ENCODE data around the gene TINCR. TPM values are rescaled to one million over a fixed set of nuclear protein-coding genes. Genes with fewer than 3 reads are reported as not detected.

The TINCR gene
- total RNA-seq, 1 experiment from 2014 or later: 0.85 TPM

- Mint-ChIP-seq H3K27me3 (ENCODE audit: low read depth) (peaks cover 36% of the 10 kb centered on the region), H3K4me1 (peaks cover 4% of the 10 kb centered on the region), H3K27ac (no peak overlapping the region), H3K36me3 (peaks cover 13% of the 10 kb centered on the region), H3K9me3 (peaks cover 25% of the 10 kb centered on the region), H3K4me3 (no peak overlapping the region)
- TF ChIP-seq IRF2 (CRISPR knock-in tag; IDR thresholded peaks at IDR 0.05; ENCODE audit: borderline replicate concordance, low read depth) (no peak), PRRX2 (CRISPR knock-in tag; IDR thresholded peaks at IDR 0.05) (no peak), NFYB (CRISPR knock-in tag; conservative IDR thresholded peaks at IDR 0.05; ENCODE audit: low read depth) (no peak), ESRRA (CRISPR knock-in tag; IDR thresholded peaks at IDR 0.05; ENCODE audit: borderline replicate concordance) (no peak), USF1 (CRISPR knock-in tag; IDR thresholded peaks at IDR 0.05) (no peak), CDX4 (CRISPR knock-in tag; IDR thresholded peaks at IDR 0.05; ENCODE audit: borderline replicate concordance) (no peak), GABPB1 (CRISPR knock-in tag; IDR thresholded peaks at IDR 0.05) (no peak), MXD4 (CRISPR knock-in tag; IDR thresholded peaks at IDR 0.05; ENCODE audit: borderline replicate concordance) (no peak), ZBTB43 (CRISPR knock-in tag; IDR thresholded peaks at IDR 0.05) (no peak), NFATC4 (CRISPR knock-in tag; IDR thresholded peaks at IDR 0.05) (no peak), ARID4B (CRISPR knock-in tag; IDR thresholded peaks at IDR 0.05; ENCODE audit: borderline replicate concordance) (no peak), AR (CRISPR knock-in tag; IDR thresholded peaks at IDR 0.05) (no peak), E2F5 (CRISPR knock-in tag; IDR thresholded peaks at IDR 0.05) (no peak), ZNF416 (CRISPR knock-in tag; IDR thresholded peaks at IDR 0.05) (no peak), CBFB (CRISPR knock-in tag; IDR thresholded peaks at IDR 0.05; ENCODE audit: low read depth) (no peak), NR3C1 (CRISPR knock-in tag; conservative IDR thresholded peaks at IDR 0.05; ENCODE audit: low read depth) (no peak), ELF4 (CRISPR knock-in tag; IDR thresholded peaks at IDR 0.05; ENCODE audit: low read depth) (no peak), ZNF138 (CRISPR knock-in tag; conservative IDR thresholded peaks at IDR 0.05) (no peak)
- no peak for ATAC-seq
- POLR2A ChIA-PET: no interaction called here
- DNase-seq (ENCODE audit: low spot score): no peak
- CTCF ChIA-PET: interaction anchor here (1.0 to 2.1 kb wide), 3 partner anchors 16 to 49 kb away, joined by 3 to 9 read pairs (median 3); partner anchors contain the start of gene TINCR
Observed at GRCh38 chr19:5519076-5519475, 48.7 kb downstream of the TINCR start.

Data from WTC11 (cell line).